HepG2 (cell line): ENCODE measurements around the gene TOMM40L.

Source experiments
- MAFK ChIP-seq, 2 experiments: IDR thresholded peaks in 1 of 2; conservative IDR thresholded peaks in 1 of 2; 2 replicates each; pipeline ENCODE4 v1.6.1; 2011; ENCODE audit warnings: improper control_type of control experiment in 2 of 2, low read length in 2 of 2
- PHF20 ChIP-seq: sonication (generic); formaldehyde crosslinking; IDR thresholded peaks from 2 replicates; pipeline ENCODE4 v1.5.0; 2020; ENCODE audit warnings: mild to moderate bottlenecking, missing genetic modification reagents
- POLR2A ChIP-seq, 2 experiments: IDR thresholded peaks; 2 replicates each; pipeline ENCODE4 v1.6.1; 2011; ENCODE audit warnings: low read depth in 2 of 2, low read length in 2 of 2, mild to moderate bottlenecking in 1 of 2, moderate library complexity in 1 of 2; ENCODE audit not compliant: insufficient read depth in 1 of 2
- RAD51 ChIP-seq: fragments of 450-650 bp; IDR thresholded peaks from 2 replicates; pipeline ENCODE4 v1.6.1; 2016; ENCODE audit warnings: borderline replicate concordance
- ZBTB10 ChIP-seq: sonication (generic); formaldehyde crosslinking; IDR thresholded peaks from 2 replicates; pipeline ENCODE4 v1.4.0; 2020; ENCODE audit warnings: missing genetic modification reagents, borderline replicate concordance
- ZFX ChIP-seq: sonication (generic); formaldehyde crosslinking; IDR thresholded peaks from 2 replicates; pipeline ENCODE4 v1.4.0; 2020; ENCODE audit warnings: mild to moderate bottlenecking, low read depth, missing genetic modification reagents, moderate library complexity
- ZNF180 ChIP-seq: sonication (generic); formaldehyde crosslinking; IDR thresholded peaks from 2 replicates; pipeline ENCODE4 v1.4.0; 2020; ENCODE audit warnings: low read depth, missing genetic modification reagents, borderline replicate concordance
- ZNF687 ChIP-seq: sonication (generic); formaldehyde crosslinking; IDR thresholded peaks from 2 replicates; pipeline ENCODE4 v1.5.1; 2020; ENCODE audit warnings: mild to moderate bottlenecking, missing genetic modification reagents, moderate library complexity
- TF ChIP-seq, protein P1 (sequence below): sonication (generic); formaldehyde crosslinking; IDR thresholded peaks from 2 replicates; pipeline ENCODE4 v1.5.0; 2020; ENCODE audit warnings: mild to moderate bottlenecking, missing genetic modification reagents, moderate library complexity

DNA sequence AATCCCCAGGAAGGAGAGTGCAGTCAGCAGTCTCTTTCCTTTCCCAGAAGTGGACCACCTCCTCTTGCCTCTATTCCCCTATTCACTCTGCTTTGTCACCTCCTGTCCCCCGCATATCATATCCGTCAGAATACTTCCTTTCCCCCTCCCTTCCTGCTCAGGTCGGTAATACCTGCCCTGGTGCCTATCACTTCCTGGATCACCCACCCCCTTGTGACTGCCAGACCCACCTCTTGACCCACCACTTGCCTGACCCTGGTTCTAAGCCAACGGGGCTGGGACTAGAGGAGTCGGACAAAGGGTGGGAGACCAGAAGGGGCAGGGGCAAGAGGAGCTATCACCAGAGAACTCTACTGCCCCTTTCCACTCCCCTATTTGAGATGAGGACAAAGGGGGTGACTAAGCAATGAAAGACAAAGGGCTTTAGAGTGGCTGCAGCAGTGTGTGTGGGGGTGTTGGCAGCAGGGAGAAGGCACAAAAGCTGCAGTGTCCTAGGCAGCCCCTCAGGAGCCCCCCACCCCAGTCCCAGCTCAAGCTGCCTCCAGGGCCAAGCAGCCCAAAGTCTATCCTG lies 25.4 kb upstream of the TOMM40L start:
- TF ChIP-seq MAFK (conservative IDR thresholded peaks at IDR 0.05 in 1 of 2, IDR thresholded peaks at IDR 0.05 in 1 of 2; ENCODE audit: low read length in 2 of 2) (no peak), RAD51 (no peak), POLR2A (IDR thresholded peaks at IDR 0.05; ENCODE audit: insufficient read depth in 1 of 2, low read depth in 2 of 2, low read length in 2 of 2) (no peak; a peak in 1 of 4 replicates), ZFX (CRISPR knock-in tag) (no peak), ZNF180 (no peak), ZBTB10 (CRISPR knock-in tag) (no peak), ZNF687 (peak; percentile 30; the same call in 1 of the 2 replicates), PHF20 (no peak)
- TF ChIP-seq, protein P1, sequence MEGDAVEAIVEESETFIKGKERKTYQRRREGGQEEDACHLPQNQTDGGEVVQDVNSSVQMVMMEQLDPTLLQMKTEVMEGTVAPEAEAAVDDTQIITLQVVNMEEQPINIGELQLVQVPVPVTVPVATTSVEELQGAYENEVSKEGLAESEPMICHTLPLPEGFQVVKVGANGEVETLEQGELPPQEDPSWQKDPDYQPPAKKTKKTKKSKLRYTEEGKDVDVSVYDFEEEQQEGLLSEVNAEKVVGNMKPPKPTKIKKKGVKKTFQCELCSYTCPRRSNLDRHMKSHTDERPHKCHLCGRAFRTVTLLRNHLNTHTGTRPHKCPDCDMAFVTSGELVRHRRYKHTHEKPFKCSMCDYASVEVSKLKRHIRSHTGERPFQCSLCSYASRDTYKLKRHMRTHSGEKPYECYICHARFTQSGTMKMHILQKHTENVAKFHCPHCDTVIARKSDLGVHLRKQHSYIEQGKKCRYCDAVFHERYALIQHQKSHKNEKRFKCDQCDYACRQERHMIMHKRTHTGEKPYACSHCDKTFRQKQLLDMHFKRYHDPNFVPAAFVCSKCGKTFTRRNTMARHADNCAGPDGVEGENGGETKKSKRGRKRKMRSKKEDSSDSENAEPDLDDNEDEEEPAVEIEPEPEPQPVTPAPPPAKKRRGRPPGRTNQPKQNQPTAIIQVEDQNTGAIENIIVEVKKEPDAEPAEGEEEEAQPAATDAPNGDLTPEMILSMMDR (CRISPR knock-in tag) = no peak
